Measurements from ENCODE around the gene CCL13.

Gene CCL13

DNA sequence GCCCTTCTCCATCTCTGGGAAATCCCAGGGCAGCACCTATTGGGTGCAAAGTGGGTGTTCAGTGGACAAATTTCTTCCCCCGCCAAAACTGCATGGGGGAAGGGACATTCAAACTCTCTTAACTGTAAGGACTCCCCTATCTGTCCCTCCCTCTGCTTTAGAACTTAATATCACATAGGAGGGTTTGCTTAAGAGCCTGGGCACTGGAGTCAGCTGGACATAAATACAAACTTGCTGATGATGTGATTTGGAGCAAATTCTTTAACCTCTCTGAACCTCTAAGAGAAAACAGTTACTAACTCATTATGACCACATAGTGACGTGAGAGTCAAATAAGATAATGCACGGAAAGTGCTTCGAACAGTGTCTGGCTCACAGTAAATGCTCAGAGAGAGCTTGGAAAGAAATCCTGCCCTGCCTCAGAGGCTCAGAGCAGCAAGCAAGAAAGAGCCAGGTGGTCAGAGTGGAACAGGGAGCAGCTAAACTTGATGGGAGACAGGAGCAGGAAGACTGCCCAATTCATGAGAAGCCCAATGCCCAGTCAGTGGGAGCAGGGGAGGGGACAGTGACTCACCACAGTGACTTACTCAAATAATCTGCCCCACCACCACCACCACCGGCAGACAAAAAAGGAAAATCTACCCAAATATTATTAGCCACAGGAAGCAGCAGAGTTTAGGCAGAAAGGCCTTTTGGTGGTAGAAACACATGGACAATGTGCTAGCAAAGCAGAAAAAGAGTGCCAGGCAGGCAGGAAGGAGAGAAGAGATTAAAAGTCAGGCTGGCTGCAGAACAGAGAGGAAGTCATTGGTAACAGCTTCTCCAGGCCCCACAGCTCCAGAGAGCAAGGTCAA is 30.6 kb downstream of the CCL13 start:
- peak; percentile 62 for DNase-seq (ENCODE audit: low read depth)
- TF ChIP-seq, protein P1, sequence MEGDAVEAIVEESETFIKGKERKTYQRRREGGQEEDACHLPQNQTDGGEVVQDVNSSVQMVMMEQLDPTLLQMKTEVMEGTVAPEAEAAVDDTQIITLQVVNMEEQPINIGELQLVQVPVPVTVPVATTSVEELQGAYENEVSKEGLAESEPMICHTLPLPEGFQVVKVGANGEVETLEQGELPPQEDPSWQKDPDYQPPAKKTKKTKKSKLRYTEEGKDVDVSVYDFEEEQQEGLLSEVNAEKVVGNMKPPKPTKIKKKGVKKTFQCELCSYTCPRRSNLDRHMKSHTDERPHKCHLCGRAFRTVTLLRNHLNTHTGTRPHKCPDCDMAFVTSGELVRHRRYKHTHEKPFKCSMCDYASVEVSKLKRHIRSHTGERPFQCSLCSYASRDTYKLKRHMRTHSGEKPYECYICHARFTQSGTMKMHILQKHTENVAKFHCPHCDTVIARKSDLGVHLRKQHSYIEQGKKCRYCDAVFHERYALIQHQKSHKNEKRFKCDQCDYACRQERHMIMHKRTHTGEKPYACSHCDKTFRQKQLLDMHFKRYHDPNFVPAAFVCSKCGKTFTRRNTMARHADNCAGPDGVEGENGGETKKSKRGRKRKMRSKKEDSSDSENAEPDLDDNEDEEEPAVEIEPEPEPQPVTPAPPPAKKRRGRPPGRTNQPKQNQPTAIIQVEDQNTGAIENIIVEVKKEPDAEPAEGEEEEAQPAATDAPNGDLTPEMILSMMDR (IDR thresholded peaks at IDR 0.05; ENCODE audit: low read length, missing control alignments) = no peak
- H3K4me3 ChIP-seq (replicated peaks; ENCODE audit: low read depth, low read length) = no peak overlapping the region

- TF ChIP-seq, protein P1 (IDR thresholded peaks at IDR 0.05; ENCODE audit: low read length, missing control alignments) = no peak
- no peak overlapping the region for H3K4me3 ChIP-seq (replicated peaks; ENCODE audit: low read depth, low read length)
- no peak for DNase-seq (ENCODE audit: low read depth)
Observed at GRCh38 chr17:34387566-34387965, 31.3 kb downstream of the CCL13 start.

- TF ChIP-seq, protein P1 (IDR thresholded peaks at IDR 0.05; ENCODE audit: low read length, missing control alignments) = no peak
- DNase-seq (ENCODE audit: low read depth) = no peak
- H3K4me3 ChIP-seq (replicated peaks; ENCODE audit: low read depth, low read length) = no peak overlapping the region
Observed at GRCh38 chr17:34389126-34389750, 33.0 kb downstream of the CCL13 start.

- TF ChIP-seq, protein P1 (IDR thresholded peaks at IDR 0.05; ENCODE audit: low read length, missing control alignments) = no peak
- DNase-seq (ENCODE audit: low read depth) = no peak
Observed at GRCh38 chr17:34390649-34391048, 34.4 kb downstream of the CCL13 start.

GRCh38 chr17:34391241-34391640 is 35.0 kb downstream of the CCL13 start:
- H3K4me3 ChIP-seq (replicated peaks; ENCODE audit: low read depth, low read length) = no peak overlapping the region
- TF ChIP-seq, protein P1 (IDR thresholded peaks at IDR 0.05; ENCODE audit: low read length, missing control alignments) = no peak
- no peak for DNase-seq (ENCODE audit: low read depth)

More at GRCh38 chr17:34390649-34391048, 34.4 kb downstream of the CCL13 start:
- H3K4me3 ChIP-seq (replicated peaks; ENCODE audit: low read depth, low read length) = no peak overlapping the region

DNA sequence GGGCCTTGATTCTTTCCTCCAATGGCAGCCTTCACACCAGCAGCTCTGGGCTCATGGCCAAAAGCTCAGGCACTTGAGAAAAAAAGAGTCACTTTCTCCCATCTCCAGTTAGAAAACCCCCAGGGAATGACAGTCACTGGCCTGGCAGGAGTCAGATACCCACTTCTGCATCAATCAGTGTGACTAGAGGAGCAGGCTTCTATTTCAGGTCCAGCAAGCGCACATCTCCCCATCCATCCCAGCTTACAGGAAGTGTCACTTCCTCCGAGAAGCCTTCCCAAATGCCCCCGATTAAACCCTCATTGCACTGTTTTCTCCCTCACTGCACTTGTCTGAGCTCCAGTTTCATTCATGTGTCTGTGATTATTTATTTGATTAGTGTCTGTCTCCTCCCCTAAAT is 37.1 kb downstream of the CCL13 start:
- no peak for DNase-seq (ENCODE audit: low read depth)
- H3K4me3 ChIP-seq (replicated peaks; ENCODE audit: low read depth, low read length) = no peak overlapping the region
- TF ChIP-seq, protein P1 (IDR thresholded peaks at IDR 0.05; ENCODE audit: low read length, missing control alignments) = no peak
